Medulla oblongata (tissue), 1 donor: ENCODE measurements around the gene RPS19BP1.
"Not testable (repeated sequence)": the region's sequence is repeated elsewhere in the genome, so short reads cannot be mapped to it uniquely, and the experiment has no call there.

Source experiments
- DNase-seq: peaks from one replicate; pipeline ENCODE4 v3.0.0-alpha.2; 2015; ENCODE audit errors: extremely low spot score

Gene RPS19BP1

GRCh38 chr22:39528681-39529486 is 3.7 kb downstream of the RPS19BP1 start:
- peak; percentile 93 for DNase-seq

GRCh38 chr22:39528080-39528661 is 4.4 kb downstream of the RPS19BP1 start:
- no peak for DNase-seq

- DNase-seq = no peak
These were observed 5.0 kb downstream of the RPS19BP1 start for GRCh38 chr22:39527481-39527961.

GRCh38 chr22:39526736-39527171 is 5.8 kb downstream of the RPS19BP1 start:
- DNase-seq = no peak

GRCh38 chr22:39525658-39525975 is 6.9 kb downstream of the RPS19BP1 start:
- DNase-seq = no peak

GRCh38 chr22:39524753-39525657 is 7.5 kb downstream of the RPS19BP1 start:
- no peak for DNase-seq

GRCh38 chr22:39524089-39524752 is 8.3 kb downstream of the RPS19BP1 start:
- DNase-seq = no peak

- DNase-seq = peak; percentile 22
These were observed 9.8 kb downstream of the RPS19BP1 start for GRCh38 chr22:39522567-39523300.

GRCh38 chr22:39522091-39522490 is 10.5 kb downstream of the RPS19BP1 start:
- DNase-seq = not testable (repeated sequence)

GRCh38 chr22:39521106-39521885 is 11.3 kb downstream of the RPS19BP1 start:
- DNase-seq = not testable (repeated sequence)

GRCh38 chr22:39520226-39521105 is 12.1 kb downstream of the RPS19BP1 start, which contains the start of gene ATF4:
Gene ATF4 (plus strand): TSS chr22:39520562. CDS start chr22:39521446, 884 bp downstream.
- peak; percentile 48 for DNase-seq

GRCh38 chr22:39519681-39520225 is 12.8 kb downstream of the RPS19BP1 start:
- peak; percentile 95 for DNase-seq

GRCh38 chr22:39518996-39519680 is 13.4 kb downstream of the RPS19BP1 start:
- no peak for DNase-seq

- DNase-seq = no peak
These were observed 14.3 kb downstream of the RPS19BP1 start for GRCh38 chr22:39518144-39518786.

- DNase-seq = no peak
These were observed 15.1 kb downstream of the RPS19BP1 start for GRCh38 chr22:39517470-39517869.

GRCh38 chr22:39515266-39516050 is 17.1 kb downstream of the RPS19BP1 start:
- DNase-seq = no peak
